Natural killer cell treated with Interleukin-12 subunit alpha and Interleukin-12 subunit beta and Interleukin-15 and Interleukin-18, amount 100 ng/mL, for 72 hours (primary cell): ENCODE data around the gene DYRK1B. TPM values are rescaled to one million over a fixed set of nuclear protein-coding genes. Genes with fewer than 3 reads are reported as not detected.

ENCODE experiments used
- ATAC-seq, 2 donors: fragments of 150-1000 bp; cut with Tn5 transposase in 1 of 2; sonication (Bioruptor Pico), chemical (Tn5 transposase) in 1 of 2; 2 replicates each; pipeline ENCODE4 v1.10.0; 2021
- DNase-seq: peaks from one replicate; pipeline ENCODE4 v3.0.0; 2022; ENCODE audit warnings: low spot score
- H3K27ac Mint-ChIP-seq, 2 donors: 1 replicate in 1 of 2; 2 replicates in 1 of 2; pipeline ENCODE4 v1.8.0; 2022; ENCODE audit warnings: mixed read lengths in 2 of 2, mild to moderate bottlenecking in 1 of 2, moderate library complexity in 1 of 2
- H3K27me3 Mint-ChIP-seq, 2 donors: 1 replicate in 1 of 2; 2 replicates in 1 of 2; pipeline ENCODE4 v1.8.0; 2022; ENCODE audit warnings: mixed read lengths in 2 of 2
- H3K36me3 Mint-ChIP-seq: one replicate; pipeline ENCODE4 v1.8.0; 2022; ENCODE audit warnings: mixed read lengths
- H3K4me1 Mint-ChIP-seq, 2 donors: 1 replicate in 1 of 2; 2 replicates in 1 of 2; pipeline ENCODE4 v1.8.0; 2022; ENCODE audit warnings: low read depth in 2 of 2, mixed read lengths in 2 of 2, mild to moderate bottlenecking in 1 of 2
- H3K4me3 Mint-ChIP-seq: one replicate; pipeline ENCODE4 v1.8.0; 2022; ENCODE audit warnings: mixed read lengths
- H3K9me3 Mint-ChIP-seq: 2 replicates; pipeline ENCODE4 v1.8.0; 2022; ENCODE audit warnings: mixed read lengths
- total RNA-seq, 2 donors: library from RNA; stranded (reverse); gene quantifications; one replicate each; pipeline ENCODE4 v1.2.3, GENCODE V29; 2022

Gene DYRK1B
- total RNA-seq, 2 donors from 2014 or later: 7.5 to 10.5 TPM

DNA sequence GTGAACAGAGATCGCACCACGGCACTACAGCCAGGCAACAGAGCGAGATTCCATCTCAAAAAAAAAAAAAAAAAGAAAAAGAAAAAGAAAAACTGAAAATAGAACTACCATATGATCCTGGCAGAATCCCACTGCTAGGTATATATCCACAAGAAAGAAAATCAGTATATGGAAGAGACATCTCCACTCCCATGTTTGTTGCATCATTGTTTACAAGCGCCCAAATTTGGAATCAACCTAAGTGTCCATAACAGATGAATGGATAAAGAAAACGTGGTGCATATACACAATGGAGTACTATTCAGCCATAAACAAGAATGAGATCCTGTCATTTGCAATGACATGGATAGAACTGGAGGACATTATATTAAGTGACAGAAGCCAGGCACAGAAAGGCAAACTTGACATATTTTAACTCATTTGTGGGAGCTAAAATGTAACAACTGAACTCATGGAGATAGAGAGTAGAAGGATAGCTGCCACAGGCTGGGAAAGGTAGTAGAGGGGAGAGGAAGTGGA, 26.1 kb downstream of the DYRK1B start:
- no peak overlapping the region for H3K27ac Mint-ChIP-seq
- no peak overlapping the region for H3K4me3 Mint-ChIP-seq
- no peak for ATAC-seq
- no peaks in the 10 kb centered on the region for H3K4me1 Mint-ChIP-seq
- H3K27me3 Mint-ChIP-seq: peaks cover 0 to 3% of the 10 kb centered on the region in 2 donors
- no peaks in the 10 kb centered on the region for H3K9me3 Mint-ChIP-seq
- no peaks in the 10 kb centered on the region for H3K36me3 Mint-ChIP-seq
- DNase-seq: no peak

DNA sequence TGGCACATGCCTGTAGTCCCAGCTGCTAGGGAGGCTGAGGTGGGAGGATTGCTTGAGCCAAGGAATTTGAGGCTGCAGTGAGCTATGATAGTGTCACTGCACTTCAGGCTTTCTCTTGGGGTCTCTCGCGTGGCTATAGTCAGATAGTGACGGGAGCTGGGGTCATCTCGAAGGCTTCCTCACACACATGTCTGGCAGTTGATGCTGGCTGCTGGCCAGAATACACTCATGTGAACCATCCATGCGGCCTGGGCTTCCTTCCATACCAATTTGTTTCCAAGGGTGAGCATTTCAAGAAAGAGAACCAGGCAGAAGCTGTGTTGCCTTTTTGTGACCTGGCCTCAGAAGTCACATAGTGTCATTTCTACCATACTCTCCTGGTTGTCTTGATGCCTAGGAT, 28.9 kb downstream of the DYRK1B start:
- Mint-ChIP-seq H3K4me1 (no peaks in the 10 kb centered on the region), H3K36me3 (no peaks in the 10 kb centered on the region), H3K27ac (no peak overlapping the region), H3K9me3 (no peaks in the 10 kb centered on the region), H3K4me3 (no peak overlapping the region), H3K27me3 (peaks cover 0 to 11% of the 10 kb centered on the region in 2 donors)
- ATAC-seq (no peak), DNase-seq (no peak)

DNA sequence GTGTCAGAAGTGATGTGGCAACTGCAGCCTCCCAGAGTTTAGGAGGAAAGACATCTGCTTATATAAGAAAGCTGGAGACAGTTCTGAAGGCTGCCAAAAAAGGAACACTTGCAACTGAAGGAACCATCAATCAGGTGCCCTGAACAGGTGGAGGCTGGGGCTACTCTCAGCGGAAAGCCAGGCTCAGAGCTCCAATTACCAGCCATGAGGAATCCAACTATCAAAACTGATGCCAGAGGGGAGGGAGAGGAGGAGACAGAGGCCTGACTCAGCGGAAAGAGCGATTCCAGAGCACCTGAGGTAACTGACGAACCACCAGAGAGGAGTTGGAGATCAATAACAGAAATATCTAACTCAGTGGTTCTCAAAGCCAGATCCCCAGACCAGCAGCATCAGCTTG, 31.0 kb downstream of the DYRK1B start:
- no peak for DNase-seq
- Mint-ChIP-seq H3K4me3 (no peak overlapping the region), H3K27me3 (peaks cover 3 to 11% of the 10 kb centered on the region in 2 donors), H3K9me3 (no peaks in the 10 kb centered on the region), H3K27ac (no peak overlapping the region), H3K36me3 (no peaks in the 10 kb centered on the region), H3K4me1 (no peaks in the 10 kb centered on the region)
- ATAC-seq: no peak

DNA sequence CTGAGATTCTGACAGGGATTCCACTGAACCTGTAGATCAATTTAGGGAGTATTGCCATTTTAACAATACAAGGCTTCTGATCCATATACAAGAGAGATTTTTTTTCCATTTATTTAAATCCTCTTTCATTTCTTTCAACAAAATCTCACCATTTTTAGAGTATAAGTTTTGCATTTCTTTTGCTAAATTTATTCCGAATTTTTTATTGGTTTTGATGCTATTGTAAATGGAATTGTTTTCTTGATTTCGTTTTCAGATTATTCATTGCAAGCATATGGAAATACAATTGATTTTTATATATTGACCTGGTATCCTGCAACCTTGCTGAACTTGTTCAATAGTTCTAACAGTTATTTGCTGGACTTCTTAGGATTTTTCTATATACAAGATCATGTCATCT, 36.9 kb downstream of the DYRK1B start:
- DNase-seq (no peak), ATAC-seq (no peak)
- Mint-ChIP-seq H3K27me3 (peaks cover 9 to 11% of the 10 kb centered on the region in 2 donors), H3K27ac (no peak overlapping the region), H3K9me3 (no peaks in the 10 kb centered on the region), H3K4me1 (peaks cover 4 to 6% of the 10 kb centered on the region in 2 donors), H3K36me3 (no peaks in the 10 kb centered on the region), H3K4me3 (no peak overlapping the region)

DNA sequence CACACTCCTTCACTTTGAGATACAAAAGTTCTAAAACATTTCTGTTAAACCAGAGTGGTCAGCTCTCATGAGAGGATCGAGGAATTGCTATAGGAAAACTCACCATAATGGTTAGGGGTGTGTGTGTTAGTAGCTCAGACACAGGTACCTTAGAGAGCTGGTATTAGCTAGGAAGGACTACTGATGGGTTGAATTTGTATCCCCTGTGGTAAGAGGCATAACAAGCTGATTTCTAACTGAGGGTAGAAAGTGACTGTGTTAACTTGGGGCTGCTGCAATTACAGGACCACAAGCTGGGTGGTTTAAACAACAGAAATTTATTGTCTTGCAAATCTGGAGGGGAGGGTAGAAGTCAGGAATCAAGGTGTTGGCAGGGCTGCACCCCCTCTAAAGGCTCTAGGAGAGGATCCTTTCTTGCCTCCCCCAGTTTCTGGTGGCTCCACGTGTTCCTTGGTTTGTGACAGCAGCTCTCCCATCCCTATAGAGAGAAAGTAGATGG, 37.9 kb downstream of the DYRK1B start:
- Mint-ChIP-seq H3K36me3 (no peaks in the 10 kb centered on the region), H3K27ac (no peak overlapping the region), H3K9me3 (no peaks in the 10 kb centered on the region), H3K4me1 (peaks cover 4 to 6% of the 10 kb centered on the region in 2 donors), H3K4me3 (no peak overlapping the region), H3K27me3 (peaks cover 7 to 9% of the 10 kb centered on the region in 2 donors)
- no peak for DNase-seq
- no peak for ATAC-seq

DNA sequence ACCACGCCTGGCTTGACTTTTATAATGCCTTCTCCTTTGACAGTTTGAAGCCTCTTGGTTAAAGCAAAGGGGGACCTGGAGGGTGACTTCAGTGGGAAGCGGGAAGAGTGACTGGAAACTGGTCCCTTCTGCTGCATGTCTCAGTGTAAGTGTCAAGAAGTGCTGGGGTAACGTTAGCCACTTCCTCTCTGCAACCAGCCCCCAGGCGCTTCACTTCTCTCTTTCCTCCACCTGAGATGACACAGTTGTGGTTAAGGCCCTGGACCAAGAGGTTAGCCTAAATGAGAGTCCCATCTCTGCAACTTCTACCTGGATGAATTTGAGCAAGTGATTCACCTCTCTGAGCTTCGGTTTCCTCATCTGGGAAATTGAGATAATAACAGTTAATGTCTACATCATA, 39.0 kb downstream of the DYRK1B start:
- Mint-ChIP-seq H3K27me3 (peaks cover 7 to 9% of the 10 kb centered on the region in 2 donors), H3K9me3 (no peaks in the 10 kb centered on the region), H3K27ac (peak overlapping the region in 1 of 2 donors; percentile 25), H3K4me3 (no peak overlapping the region), H3K4me1 (peaks cover 4 to 6% of the 10 kb centered on the region in 2 donors), H3K36me3 (no peaks in the 10 kb centered on the region)
- DNase-seq (no peak), ATAC-seq (peak in 1 of 2 donors; percentile 62)

DNA sequence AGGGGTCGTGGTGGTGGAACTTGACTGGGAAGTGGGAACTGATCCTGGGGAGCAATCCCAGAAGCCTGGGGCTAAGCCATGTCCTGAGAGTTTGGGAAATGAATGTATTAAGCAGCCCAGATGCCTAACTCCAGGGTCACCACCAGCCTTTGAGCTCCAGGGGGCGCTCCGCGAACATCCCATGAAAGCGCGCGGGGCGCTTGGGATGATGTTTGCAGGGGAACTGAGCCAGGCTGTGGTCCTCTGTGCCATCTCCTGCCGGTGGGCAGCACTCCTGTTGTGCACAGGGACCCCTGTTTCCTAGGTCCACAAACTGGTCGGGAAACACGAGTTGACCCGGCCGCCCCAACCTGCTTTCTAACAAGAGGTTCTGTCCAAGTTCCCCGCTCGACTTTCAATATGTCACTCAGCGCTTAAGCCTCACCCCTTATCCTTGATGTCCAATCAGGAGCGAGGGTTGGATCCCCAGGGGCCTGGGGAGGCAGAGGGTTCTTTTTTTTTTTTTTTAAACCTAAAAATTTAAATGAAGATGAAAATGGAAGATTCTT, 40.9 kb downstream of the DYRK1B start:
- peak; percentile 84 for DNase-seq
- H3K4me1 Mint-ChIP-seq: peaks cover 4 to 6% of the 10 kb centered on the region in 2 donors
- H3K36me3 Mint-ChIP-seq: peaks cover 3% of the 10 kb centered on the region
- no peak overlapping the region for H3K27ac Mint-ChIP-seq
- H3K4me3 Mint-ChIP-seq: peak overlapping the region; percentile 74
- no peaks in the 10 kb centered on the region for H3K9me3 Mint-ChIP-seq
- peak; percentile 91 to 93 for ATAC-seq
- peaks cover 8 to 11% of the 10 kb centered on the region in 2 donors for H3K27me3 Mint-ChIP-seq

DNA sequence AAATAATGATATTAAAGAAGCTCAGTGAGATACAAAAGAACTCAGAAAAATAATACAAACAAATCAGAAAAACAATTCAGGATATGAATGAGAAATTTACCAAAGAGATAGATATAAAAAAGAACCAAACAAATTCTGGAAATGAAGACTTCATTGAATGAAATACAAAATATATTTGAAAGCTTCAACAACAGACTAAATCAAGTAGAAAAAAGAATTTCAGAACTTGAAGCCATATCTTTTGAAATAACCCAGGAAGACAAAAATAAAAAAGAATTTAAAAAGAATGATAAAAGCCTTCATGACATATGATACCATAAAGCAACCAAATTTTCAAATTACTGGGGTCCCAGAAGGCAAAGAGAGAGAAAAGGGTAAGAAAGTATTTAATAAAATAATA, 45.7 kb downstream of the DYRK1B start:
- no peak overlapping the region for H3K4me3 Mint-ChIP-seq
- peaks cover 14 to 30% of the 10 kb centered on the region in 2 donors for H3K27me3 Mint-ChIP-seq
- H3K4me1 Mint-ChIP-seq: no peaks in the 10 kb centered on the region
- H3K9me3 Mint-ChIP-seq: no peaks in the 10 kb centered on the region
- H3K36me3 Mint-ChIP-seq: peaks cover 6% of the 10 kb centered on the region
- DNase-seq (no peak), ATAC-seq (no peak)
- no peak overlapping the region for H3K27ac Mint-ChIP-seq

DNA sequence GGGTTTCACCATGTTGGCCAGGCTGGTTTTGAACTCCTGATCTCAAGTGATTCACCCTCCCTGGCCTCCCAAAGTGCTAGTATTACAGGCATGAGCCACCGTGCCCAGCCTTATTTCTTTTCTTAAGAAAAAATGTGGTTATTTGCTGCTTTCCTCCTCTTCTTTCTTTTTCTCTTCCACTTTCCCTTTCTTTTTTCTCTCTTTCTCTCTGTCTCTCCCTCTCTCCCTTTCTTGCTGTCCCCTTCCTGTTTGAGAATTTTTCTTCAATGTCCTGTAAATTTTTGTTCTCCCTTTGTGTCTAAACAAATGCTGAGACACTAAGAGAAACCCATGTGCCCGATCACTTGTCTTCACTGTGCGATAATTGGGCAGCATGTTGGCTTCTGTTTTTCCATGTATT, 53.1 kb downstream of the DYRK1B start:
- no peak for DNase-seq
- Mint-ChIP-seq H3K4me3 (no peak overlapping the region), H3K4me1 (peaks cover 0 to 6% of the 10 kb centered on the region in 2 donors), H3K9me3 (no peaks in the 10 kb centered on the region), H3K36me3 (no peaks in the 10 kb centered on the region), H3K27me3 (peaks cover 39 to 58% of the 10 kb centered on the region in 2 donors), H3K27ac (no peak overlapping the region)
- no peak for ATAC-seq

DNA sequence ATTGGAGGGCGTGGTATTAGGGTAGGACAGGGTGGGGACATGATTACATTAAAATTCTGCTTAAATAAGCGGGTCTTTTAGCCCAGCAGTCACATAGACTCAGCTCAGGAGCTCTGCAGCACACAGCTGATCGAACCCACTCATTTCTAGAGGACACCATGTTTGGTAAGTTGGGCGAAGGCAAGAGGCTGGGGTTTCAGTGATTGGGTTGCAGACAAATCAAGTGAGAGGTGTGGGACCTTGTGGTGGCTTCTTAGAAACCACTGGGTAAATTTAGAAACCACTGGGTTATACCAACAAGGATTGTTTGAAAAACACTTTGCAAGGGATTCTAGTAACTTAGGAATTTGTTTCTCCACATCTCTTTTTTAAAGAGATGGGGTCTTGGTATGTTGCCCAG, 55.2 kb downstream of the DYRK1B start, which contains the start of gene LEUTX:
LEUTX (plus strand) TSS at position 92 of the 400 bp plus-strand sequence; CDS start at position 159, 67 bp downstream.
- H3K36me3 Mint-ChIP-seq: no peaks in the 10 kb centered on the region
- H3K27ac Mint-ChIP-seq: no peak within 1 kb of the TSS
- peaks cover 27 to 49% of the 10 kb centered on the region in 2 donors for H3K27me3 Mint-ChIP-seq
- H3K4me1 Mint-ChIP-seq: peaks cover 0 to 6% of the 10 kb centered on the region in 2 donors
- DNase-seq (no peak), ATAC-seq (peak; percentile 76 to 96)
- no peaks in the 10 kb centered on the region for H3K9me3 Mint-ChIP-seq
- H3K4me3 Mint-ChIP-seq: no peak within 1 kb of the TSS

Other genes with a start within 250 kb of the DYRK1B start
- gene LGALS13, start 231.6 kb downstream of the DYRK1B start, total RNA-seq: not detected
- gene LGALS16, start 178.2 kb downstream of the DYRK1B start, total RNA-seq: not detected
- not detected for gene LGALS14, start 129.7 kb downstream of the DYRK1B start, total RNA-seq
- 10 to 100 TPM in 1 of 2 donors, under 1 TPM in 1; 0.64 to 19.2 TPM for gene CLC, start 96.1 kb downstream of the DYRK1B start, total RNA-seq
- not detected for gene LEUTX, start 55.3 kb downstream of the DYRK1B start, total RNA-seq
- gene FBL, start 12.2 kb upstream of the DYRK1B start, total RNA-seq: 100 to 1,000 TPM; 304 to 505 TPM
- gene FCGBP, start 100.5 kb upstream of the DYRK1B start, total RNA-seq: 1 to 10 TPM; 3.4 to 6.6 TPM
- gene PSMC4, start 137.0 kb upstream of the DYRK1B start, total RNA-seq: 100 to 1,000 TPM; 163 to 165 TPM
- 1 to 10 TPM; 3.7 to 7.4 TPM for gene ZNF546, start 162.9 kb upstream of the DYRK1B start, total RNA-seq
- 10 to 100 TPM; 30.7 to 35.2 TPM for gene ZNF780B, start 222.1 kb upstream of the DYRK1B start, total RNA-seq